ENCODE results near the gene MYL2.

- TF ChIP-seq SP1 (IDR thresholded peaks at IDR 0.05) (no peak), ELF4 (IDR thresholded peaks at IDR 0.05) (no peak), HDGF (IDR thresholded peaks at IDR 0.05; ENCODE audit: borderline replicate concordance) (no peak), LEF1 (IDR thresholded peaks at IDR 0.05; ENCODE audit: borderline replicate concordance) (no peak), FOXA1 (IDR thresholded peaks at IDR 0.05) (no peak), SUZ12 (IDR thresholded peaks at IDR 0.05) (no peak), L3MBTL2 (conservative IDR thresholded peaks at IDR 0.05) (no peak), FOXK2 (IDR thresholded peaks at IDR 0.05) (no peak), FOXM1 (IDR thresholded peaks at IDR 0.05; ENCODE audit: borderline replicate concordance) (no peak)
Observed at GRCh38 chr12:110863161-110863560, 57.2 kb downstream of the MYL2 start.

Measured in HEK293T (cell line).